ENCODE data around the gene HSD17B4.
"Not testable (repeated sequence)": the region's sequence is repeated elsewhere in the genome, so short reads cannot be mapped to it uniquely, and the experiment has no call there.

HSD17B4 gene

DNA sequence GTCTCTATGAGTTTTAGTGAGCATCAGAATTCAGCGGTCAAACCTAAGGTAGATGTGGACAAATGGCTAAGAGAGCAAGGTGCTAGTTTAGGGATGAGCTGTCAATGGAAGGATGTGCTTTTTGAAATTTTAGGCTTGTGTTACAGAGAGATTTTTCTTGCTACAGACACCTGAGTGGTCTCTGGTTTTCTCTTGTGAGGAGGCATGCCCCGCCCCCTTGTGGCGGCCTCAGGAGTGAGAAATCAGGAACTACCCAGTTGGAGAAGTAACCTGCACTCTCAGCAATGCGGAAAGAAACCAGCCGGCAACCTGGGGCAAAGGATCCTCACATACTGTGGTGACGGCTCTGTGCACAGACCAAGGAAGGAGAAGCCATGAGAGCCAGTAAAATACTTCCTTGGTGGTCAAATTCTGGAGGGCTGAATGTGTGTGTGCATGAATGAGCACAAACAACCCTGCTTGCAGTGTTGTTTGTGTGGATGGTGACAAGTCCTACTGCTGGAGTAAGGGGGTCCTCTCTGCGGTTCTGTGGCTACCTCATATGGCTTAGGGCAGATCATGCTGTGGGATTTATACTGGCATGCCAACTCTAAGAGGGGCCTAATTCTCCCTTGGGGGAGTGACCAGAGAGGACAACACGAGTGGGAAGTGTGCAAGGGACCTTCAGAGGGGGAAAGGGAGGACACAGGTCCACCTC lies 16.7 kb upstream of the HSD17B4 start:
- no peak for DNase-seq

DNA sequence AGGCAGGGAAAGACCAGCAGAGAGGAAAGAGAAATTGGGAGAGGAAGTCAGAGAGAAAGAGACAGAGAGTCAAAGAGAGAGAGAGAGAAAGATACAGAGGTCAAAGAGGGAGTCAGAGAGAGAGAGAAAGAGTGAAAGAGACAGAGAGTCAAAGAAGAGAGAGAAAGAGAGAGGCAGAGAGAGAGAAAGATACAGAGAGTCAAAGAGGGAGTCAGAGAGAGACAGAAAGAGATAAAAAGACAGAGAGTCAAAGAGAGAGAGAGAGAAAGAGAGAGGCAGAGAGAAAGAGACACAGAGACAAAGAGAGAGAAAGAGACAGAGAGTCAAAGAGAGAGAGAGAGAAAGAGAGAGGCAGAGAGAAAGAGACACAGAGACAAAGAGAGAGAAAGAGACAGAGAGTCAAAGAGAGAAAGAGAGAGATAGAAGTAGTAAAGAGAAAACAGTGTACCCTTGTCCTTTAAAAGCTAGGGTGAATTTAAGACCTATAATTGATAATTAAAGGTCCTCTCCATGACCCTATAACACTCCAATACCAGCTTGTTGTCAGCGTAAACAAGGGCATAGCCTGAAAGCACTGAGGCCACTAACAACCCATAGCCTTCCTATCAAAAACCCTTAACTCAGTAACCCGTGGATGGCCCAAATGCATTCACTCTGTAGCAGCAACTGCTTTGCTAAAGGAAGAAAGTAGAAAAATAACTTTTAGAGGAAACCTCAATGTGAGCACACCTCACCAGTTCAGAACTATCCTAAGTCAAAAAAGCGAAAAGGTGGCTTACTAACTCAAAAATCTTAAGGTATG lies 14.3 kb upstream of the HSD17B4 start:
- not testable (repeated sequence) for DNase-seq

DNA sequence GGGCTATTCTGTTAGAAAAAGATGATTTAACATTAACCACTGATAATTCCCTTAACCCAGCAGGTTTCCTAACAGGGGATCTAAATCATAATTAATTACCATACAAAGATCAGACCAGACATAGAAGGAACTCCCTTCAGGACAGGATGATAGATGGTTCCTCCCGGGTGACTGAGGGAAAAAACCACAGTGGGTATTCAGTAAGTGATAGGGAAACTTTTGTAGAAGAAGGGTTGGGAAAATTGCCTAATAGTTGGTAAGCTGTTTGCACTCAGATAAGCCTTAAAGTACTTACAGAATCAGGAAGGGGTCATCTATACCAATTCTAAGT lies 13.7 kb upstream of the HSD17B4 start:
- DNase-seq: not testable (repeated sequence)

DNA sequence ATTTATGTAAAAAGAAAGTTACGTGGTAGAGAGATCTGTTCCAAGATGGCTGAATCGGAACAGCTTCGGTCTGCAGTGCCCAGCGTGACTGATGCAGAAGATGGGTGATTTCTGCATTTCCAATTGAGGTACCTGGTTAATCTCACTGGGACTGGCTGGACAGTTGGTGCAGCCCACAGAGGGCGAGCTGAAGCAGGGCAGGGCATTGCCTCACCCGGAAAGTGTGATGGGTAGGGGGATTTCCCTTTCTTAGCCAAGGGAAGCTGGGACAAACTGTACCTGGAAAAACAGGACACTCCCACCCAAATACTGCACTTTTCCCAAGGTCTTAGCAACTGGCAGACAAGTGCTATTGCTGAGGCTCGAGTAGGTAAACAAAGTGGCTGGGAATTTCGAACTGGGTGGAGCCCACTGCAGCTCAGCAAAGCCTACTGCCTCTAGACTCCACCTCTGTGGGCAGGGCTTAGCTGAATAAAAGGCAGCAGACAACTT lies 13.1 kb upstream of the HSD17B4 start:
- no peak for DNase-seq

DNA sequence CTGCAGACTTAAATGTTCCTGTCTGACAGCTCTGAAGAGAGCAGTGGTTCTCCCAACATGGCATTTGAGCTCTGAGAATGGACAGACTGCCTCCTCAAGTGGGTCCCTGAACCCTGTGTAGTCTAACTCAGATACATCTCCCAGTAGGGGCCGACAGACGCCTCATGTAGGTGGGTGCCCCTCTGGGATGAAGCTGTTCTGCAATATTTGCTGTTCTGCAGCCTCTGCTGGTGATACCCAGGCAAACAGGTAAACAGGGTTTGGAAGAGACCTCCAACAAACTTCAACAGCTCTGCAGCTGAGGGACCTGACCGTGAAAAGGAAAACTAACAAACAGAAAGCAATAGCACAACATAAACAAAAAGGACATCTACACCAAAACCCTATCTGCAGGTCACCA lies 12.7 kb upstream of the HSD17B4 start:
- DNase-seq: not testable (repeated sequence)

DNA sequence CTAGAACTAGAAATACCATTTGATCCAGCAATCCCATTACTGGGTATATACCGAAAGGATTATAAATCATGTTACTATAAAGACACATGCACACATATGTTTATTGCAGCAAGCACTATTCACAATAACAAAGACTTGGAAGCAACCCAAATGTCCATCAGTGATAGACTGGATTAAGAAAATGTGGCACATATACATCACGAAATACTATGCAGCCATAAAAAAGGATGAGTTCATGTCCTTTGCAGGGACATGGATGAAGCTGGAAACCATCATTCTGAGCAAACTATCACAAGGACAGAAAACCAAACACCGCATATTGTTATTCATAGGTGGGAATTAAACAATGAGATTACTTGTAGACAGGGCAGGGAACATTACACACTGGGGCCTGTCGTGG lies 7.7 kb upstream of the HSD17B4 start:
- not testable (repeated sequence) for DNase-seq

DNA sequence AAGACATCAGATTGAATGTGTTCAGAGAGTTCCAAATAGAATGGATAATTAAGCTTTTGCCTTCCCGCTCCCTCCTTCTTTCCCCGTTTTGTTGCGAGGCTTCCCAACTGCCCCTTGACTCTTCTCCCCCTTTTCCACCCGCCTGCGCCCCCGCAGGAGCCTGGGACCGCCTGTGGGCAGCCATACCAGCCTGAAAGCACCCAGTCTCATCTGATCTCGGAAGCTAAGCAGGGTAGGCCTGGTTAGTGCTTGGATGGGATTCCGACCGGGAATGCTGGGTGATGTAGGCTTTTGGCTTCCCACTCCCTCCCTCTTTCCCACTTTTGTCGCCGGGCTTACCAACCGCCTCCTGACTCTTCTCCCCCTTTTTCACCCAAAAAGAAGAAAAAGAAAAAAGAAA lies 6.8 kb upstream of the HSD17B4 start:
- no peak for DNase-seq

DNA sequence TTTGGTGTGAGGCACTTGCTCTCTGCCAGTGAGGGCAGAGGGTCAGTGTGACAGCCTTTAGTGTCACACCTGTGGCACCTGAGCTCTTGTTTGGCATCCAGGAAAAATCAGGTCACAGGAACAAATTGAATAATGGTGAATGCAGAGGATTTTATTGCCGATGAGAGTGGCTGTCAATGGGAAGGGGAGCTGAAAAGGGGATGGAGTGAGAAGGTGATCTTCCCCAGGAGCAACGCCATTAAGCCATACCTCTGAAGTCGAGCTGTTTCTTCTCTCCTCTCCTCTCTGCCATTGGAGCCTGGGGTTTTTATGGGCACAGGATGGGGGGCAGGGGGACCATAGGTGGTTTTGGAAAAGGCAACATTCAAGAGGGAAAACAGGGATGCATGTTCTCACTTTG lies 2.4 kb upstream of the HSD17B4 start:
- no peak for DNase-seq

DNA sequence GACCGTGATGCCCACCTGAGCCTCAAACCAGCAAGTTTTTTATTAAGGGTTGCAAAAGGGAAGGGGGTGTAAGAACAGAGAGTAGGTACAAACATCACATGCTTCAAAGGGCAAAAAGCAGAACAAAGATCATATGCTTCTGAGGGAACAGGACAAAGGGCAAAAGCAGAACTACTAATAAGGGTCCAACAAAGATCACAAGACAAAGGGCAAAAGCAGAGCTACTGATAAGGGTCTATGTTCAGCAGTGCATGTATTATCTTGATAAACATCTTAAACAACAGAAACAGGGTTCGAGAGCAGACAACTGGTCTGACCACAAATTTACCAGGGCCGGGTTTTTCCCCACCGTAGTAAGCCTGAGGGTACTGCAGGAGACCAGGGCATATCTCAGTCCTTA lies 1.7 kb upstream of the HSD17B4 start:
- DNase-seq: not testable (repeated sequence)

DNA sequence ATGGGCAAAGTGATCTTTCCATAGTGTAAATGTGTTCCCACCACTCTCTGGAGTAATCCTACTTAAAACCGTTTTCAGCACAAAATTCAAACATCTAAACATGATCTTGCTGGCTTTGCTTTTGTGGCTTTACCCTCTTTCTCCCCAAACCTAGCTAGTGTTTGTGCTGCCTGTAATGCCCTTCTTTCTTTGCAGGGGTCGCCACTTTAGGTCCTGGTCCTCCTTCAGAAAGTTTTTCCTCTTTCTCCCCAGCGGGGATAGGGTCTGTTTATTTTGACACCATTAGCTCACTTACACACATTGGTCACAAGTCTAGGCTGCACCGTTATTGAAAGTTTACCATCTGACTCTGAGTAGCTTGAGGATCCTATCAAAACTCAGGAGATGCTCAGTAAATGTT lies 736 bp upstream of the HSD17B4 start:
- no peak for DNase-seq

DNA sequence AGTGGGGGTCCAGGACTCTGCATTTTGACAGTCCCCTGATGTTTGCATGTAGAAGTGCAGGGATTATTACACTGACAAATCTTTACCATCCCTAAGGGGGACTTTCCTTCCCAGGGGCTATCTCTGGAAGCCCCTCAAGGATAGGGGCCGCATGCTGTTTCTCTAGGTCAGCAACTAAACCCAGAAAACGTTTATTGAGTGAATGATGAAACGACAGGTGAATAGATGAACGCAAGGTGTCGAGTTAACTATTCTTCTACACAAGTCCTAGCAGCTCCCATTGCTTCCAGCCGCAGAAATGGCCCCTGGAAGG lies 281 bp upstream of the HSD17B4 start:
- no peak for DNase-seq

DNA sequence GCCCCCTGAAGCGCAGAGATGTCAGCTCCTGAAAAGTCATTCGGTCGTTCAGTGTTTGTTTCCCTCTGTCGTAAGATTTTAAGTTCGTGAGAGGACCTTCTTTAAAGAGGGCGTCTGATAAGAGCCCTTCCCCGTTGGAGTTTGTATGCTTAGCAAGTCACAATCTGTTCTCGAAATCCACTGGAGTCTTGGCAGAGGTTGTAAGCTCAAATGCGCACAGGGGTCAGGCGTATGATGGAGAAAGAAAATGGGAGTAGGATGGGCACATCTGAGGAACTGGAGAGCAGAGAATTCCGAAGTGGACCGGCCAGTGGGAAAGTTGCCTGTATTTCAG lies 710 bp downstream of the HSD17B4 start:
- DNase-seq: no peak

DNA sequence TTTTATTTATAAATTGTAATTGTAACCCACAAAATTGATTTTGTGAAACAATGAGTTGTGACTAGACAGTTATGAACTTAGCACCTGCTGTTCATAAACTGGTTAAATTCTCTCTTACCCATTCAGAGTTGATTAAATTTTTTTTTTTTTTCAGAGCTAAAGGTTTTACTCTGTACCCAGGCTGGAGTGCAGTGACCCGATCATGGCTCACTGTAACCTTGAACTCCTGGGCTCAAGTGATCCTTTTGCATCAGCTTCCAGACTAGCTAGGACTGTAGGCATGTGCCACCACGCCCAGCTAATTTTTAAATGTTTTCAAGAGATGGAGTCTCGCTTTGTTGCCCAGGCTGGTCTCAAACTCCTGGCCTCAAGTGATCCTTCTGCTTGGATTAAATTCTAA lies 1.9 kb downstream of the HSD17B4 start:
- DNase-seq: no peak

DNA sequence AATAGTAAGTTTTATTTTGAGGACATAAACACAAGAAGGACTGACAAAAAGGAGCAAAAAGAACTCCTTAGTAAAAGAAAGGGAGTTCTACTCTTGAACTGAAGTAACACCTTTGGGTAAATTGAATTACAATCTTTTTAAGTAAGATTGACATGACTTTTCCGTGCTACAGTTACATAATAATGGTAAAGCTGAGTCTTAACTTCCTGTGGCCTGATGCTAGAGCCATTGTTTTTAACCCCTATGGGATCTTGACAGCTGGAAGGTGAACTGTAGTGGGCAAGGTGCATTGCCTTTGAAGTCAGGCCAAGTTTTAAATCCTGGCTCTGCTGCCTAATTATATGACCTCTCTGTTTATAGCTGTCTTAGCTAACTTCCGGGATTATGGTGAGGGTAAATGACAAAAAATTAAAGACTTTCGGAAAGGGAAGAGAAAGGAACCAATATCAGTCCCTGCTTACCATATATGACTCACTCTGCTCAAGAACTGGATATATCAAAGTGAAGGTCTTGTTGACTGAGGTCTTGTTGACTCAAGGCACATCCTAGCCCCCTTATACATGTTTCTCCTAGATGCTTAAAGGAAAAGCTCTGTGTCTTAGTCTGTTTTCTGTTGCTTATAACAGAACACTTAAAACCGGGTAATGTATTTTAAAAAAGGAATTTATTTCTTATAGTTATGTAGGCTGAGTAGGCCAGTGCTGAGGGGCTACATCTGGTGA lies 6.8 kb downstream of the HSD17B4 start:
- no peak for DNase-seq

DNA sequence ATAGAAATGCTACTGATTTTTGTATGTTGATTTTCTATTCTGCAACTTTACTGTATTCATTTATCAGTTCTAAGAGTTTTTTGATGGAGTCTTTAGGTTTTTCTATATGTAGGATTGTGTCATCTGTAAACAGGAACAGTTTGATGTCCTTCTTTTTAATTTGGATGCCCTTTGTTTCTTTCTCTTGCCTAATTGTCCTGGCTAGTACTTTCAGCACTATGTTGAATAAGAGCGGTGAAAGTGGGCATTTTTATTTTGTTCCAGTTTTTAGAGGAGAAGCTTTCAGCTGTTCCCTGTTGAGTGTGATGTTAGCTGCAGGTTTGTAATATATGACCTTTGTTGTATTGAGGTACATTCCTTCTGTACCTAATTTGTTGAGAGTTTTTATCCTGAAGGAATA lies 13.3 kb downstream of the HSD17B4 start:
- no peak for DNase-seq

DNA sequence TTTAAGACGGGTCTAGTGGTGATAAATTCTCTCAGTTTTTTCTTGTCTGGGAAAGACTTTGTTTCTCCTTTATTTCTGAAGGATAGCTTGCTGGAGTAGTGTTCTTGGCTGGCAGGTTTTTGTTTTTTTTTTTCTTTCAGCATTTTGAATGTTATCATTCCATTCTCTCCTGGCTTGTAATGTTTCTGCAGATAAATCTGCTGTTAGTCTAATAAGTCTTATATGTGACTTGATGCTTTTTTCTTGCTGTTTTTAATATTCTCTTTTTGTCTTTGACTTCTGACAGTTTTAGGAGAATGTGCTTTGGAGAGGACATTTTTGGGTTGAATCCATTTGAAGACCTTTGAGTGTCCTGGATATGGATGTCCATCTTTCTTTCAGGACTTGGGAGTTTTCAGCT lies 16.0 kb downstream of the HSD17B4 start:
- no peak for DNase-seq

DNA sequence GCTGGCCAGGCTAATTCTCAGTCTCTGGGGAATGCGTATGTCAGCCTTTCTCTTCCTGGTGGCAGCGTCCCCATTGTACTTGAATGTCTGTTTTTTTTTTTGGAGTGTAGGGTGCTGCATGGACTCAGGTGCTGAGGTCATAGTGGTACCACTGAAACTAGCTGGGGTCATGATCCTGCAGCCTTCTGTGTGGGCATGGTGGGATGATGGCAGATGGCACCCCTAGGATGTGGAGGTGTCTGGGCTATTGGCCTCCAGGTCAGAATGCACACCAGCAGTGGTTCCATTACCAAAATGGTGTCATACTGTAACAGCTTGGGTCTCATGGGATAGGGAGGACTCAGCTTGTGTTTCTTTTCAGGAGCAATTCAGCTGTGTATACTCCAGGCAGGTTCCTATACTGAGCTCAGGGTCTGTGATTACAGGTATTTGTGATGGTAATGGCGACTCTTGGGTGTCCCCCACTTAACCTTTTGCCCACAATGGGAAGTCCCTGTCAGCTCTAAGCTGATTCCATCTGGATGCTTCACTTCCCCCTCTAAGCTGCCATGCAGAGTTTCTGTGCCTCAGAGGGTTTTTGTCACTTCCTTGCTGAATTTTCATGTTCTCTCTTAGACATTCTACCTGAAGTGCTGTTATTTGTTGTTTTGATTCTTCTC lies 17.9 kb downstream of the HSD17B4 start:
- no peak for DNase-seq

DNA sequence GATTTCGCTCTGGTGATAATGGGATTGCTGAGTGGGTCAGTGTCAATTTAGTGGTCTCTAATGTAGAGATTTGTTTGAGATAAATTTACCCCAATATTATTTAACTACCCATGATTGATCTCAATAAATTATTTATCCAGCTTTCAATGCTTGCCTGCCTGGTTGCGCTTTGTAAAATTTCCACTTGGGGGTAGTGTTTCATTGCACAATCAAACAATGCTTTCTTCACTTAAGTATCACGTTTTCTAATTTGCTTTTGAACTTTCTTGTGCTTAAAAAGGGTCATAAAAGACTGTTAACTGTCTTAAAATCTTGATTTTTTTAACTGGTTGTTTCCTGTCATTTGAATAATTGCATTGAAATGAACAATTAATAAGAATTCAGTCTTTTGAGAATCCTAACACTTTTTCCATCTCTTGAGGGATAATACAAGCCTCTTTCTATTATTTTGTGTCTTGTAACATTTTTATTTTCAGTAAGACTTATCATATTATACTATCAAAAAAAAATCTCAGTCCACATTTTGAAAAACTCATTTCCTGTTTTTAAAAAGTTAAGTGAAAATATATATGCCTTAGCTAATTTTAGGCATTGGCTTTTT lies 18.7 kb downstream of the HSD17B4 start:
- DNase-seq: no peak

DNA sequence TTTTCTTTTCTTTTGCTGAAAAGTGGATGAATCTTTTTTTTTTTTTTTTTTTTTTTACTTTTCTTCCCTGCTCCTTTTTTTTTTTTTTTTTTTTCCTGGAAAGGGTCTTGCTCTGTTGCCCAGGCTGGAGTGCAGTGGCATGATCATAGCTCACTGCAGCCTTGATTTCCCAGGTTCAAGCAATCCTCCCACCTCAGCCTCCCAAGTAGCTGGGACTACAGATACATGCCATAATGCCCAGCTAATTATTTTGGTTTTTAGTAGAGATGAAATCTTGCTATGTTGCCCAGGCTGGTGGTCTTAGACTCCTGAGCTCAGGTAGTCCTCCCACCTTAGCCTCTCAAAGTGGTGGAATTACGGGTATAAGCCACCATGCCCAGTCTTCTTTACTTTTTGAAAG lies 20.9 kb downstream of the HSD17B4 start:
- no peak for DNase-seq

DNA sequence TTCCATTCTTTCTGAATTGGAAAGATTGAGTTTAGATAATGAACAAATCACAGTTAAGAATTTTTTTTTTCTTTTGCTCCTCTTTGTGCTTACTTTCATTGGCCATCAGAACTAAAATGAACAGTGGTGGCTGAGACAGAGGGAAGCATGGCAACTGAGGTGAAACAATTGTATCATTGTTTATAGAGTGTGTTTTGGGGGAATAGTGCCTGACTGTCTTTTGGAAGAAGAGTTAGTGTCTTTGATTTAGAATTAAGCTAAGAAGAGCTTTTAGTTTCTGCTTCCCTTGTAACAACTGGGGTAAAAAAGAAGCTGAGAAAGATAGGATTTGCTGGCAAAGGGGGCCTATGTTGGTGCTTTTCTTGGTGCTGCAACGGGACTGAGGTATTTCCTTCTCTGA lies 24.0 kb downstream of the HSD17B4 start:
- DNase-seq: no peak

DNA sequence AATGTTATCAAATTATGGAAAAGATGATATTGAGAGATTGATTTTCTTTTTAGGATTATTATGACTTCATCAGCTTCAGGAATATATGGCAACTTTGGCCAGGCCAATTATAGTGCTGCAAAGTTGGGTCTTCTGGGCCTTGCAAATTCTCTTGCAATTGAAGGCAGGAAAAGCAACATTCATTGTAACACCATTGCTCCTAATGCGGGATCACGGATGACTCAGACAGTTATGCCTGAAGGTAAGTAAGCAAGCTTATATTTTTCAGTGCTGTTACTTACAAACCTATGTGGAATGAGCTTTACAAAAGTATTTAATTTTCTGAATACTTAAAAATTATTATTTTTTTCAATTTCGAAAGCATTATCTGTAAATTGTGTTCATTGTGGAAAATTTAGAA lies 26.5 kb downstream of the HSD17B4 start:
- no peak for DNase-seq

DNA sequence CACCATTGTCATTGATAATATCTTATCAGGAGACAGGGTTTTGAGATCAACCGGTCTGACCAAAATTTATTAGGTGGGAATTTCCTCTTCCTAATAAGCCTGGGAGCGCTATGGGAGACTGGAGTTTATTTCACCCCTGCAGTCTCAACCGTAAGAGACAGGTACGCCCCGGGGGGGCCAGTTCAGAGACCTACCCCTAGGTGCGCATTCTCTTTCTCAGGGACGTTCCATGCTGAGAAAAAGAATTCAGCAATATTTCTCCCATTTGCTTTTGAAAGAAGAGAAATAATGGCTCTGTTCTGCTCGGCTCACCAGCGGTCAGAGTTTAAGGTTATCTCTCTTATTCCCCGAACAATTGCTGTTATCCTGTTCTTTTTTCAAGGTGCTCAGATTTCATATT lies 28.3 kb downstream of the HSD17B4 start:
- not testable (repeated sequence) for DNase-seq

DNA sequence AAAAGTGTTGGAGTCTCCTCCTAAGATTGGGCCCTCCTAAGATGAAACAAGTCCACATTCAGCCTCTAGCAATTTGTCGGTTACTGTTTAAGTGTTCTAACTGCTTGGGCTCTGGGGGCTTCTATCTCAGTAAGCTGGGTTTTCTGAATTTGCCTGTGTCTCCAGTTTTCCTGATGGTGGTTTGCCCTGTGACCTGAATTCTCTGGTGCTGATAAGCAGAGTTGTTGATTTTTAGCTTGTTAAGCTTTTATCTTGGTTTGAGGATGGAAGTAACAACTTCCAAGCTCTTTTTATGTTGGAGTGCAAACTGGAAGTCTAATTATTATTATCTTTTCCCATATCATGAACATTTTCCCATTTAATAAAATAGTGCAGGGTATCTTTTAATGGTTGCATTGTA lies 30.9 kb downstream of the HSD17B4 start:
- DNase-seq: no peak

Data from cerebellar nuclear complex (tissue), 1 donor.